Neural progenitor cell (in vitro differentiated cells): ENCODE results near the gene B3GNT9. TPM values are rescaled to one million over a fixed set of nuclear protein-coding genes. Genes with fewer than 3 reads are reported as not detected.

ENCODE experiments used
- DNase-seq: peaks from one replicate; pipeline ENCODE4 v3.0.0-alpha.2; 2016; ENCODE audit warnings: low spot score
- H2AFZ ChIP-seq: fragments of 200-600 bp; sonication (generic); replicated peaks from 2 replicates; pipeline ENCODE4 v1.6.1; 2016; ENCODE audit warnings: antibody characterized with exemption
- H3F3A ChIP-seq: fragments of 200-600 bp; sonication (generic); 2 replicates; pipeline ENCODE4 v1.6.1; 2016; ENCODE audit warnings: antibody characterized with exemption, low read depth
- H3K27ac ChIP-seq: fragments of 200-600 bp; sonication (generic); 2 replicates; pipeline ENCODE4 v1.5.1; 2016; ENCODE audit warnings: mild to moderate bottlenecking
- H3K27me3 ChIP-seq: fragments of 200-600 bp; sonication (generic); 2 replicates; pipeline ENCODE4 v1.6.1; 2016; ENCODE audit warnings: mild to moderate bottlenecking, moderate library complexity
- H3K36me3 ChIP-seq: fragments of 200-600 bp; sonication (generic); 2 replicates; pipeline ENCODE4 v1.5.1; 2016
- H3K4me1 ChIP-seq: fragments of 200-600 bp; sonication (generic); 2 replicates; pipeline ENCODE4 v1.6.1; 2016; ENCODE audit warnings: mixed run types
- H3K4me2 ChIP-seq: fragments of 200-600 bp; sonication (generic); 2 replicates; pipeline ENCODE4 v1.6.1; 2016
- H3K4me3 ChIP-seq: fragments of 200-600 bp; sonication (generic); 2 replicates; pipeline ENCODE4 v1.5.1; 2016
- H3K79me2 ChIP-seq: fragments of 200-600 bp; sonication (generic); 2 replicates; pipeline ENCODE4 v1.6.1; 2016; ENCODE audit warnings: low read depth
- H3K9ac ChIP-seq: fragments of 200-600 bp; sonication (generic); 2 replicates; pipeline ENCODE4 v1.6.1; 2016
- H3K9me3 ChIP-seq: fragments of 200-600 bp; sonication (generic); 2 replicates; pipeline ENCODE4 v1.5.1; 2016; ENCODE audit warnings: low read depth
- H4K20me1 ChIP-seq: fragments of 200-600 bp; sonication (generic); 2 replicates; pipeline ENCODE4 v1.6.1; 2016; ENCODE audit warnings: low read depth
- H3K27ac Mint-ChIP-seq: 3 replicates; pipeline ENCODE4 v1.8.0; 2021; ENCODE audit warnings: mixed read lengths
- H3K27me3 Mint-ChIP-seq: 2 replicates; pipeline ENCODE4 v1.8.0; 2022; ENCODE audit warnings: low read depth, mild to moderate bottlenecking, inconsistent platforms, moderate library complexity, mixed read lengths; ENCODE audit not compliant: insufficient read depth
- H3K36me3 Mint-ChIP-seq: 3 replicates; pipeline ENCODE4 v1.8.0; 2021; ENCODE audit warnings: mixed read lengths
- H3K4me1 Mint-ChIP-seq: 3 replicates; pipeline ENCODE4 v1.8.0; 2021; ENCODE audit warnings: mixed read lengths
- H3K4me3 Mint-ChIP-seq: 3 replicates; pipeline ENCODE4 v1.8.0; 2021; ENCODE audit warnings: mild to moderate bottlenecking, moderate library complexity, mixed read lengths
- H3K9me3 Mint-ChIP-seq: 3 replicates; pipeline ENCODE4 v1.8.0; 2020; ENCODE audit warnings: mixed read lengths
- CTCF ChIP-seq: fragments of 200-600 bp; sonication (generic); IDR thresholded peaks from 2 replicates; pipeline ENCODE4 v1.5.1; 2017; ENCODE audit warnings: antibody characterized with exemption, mild to moderate bottlenecking
- EZH2 ChIP-seq: fragments of 200-600 bp; sonication (generic); IDR thresholded peaks from 2 replicates; pipeline ENCODE4 v1.6.1; 2017; ENCODE audit warnings: antibody characterized with exemption, mild to moderate bottlenecking, moderate library complexity
- EZH2phosphoT487 ChIP-seq: fragments of 200-600 bp; sonication (generic); IDR thresholded peaks from 2 replicates; pipeline ENCODE4 v1.6.1; 2017; ENCODE audit warnings: antibody characterized with exemption
- total RNA-seq: library from RNA; depleted of rRNA; stranded (reverse); fragments of >200 nt; gene quantifications from 2 replicates; pipeline ENCODE4 v1.2.3, GENCODE V29; 2015; ENCODE audit warnings: low replicate concordance

B3GNT9 gene
- total RNA-seq, 1 donor from 2014 or later: 2.6 TPM

GRCh38 chr16:67181346-67181745, 30.5 kb upstream of the B3GNT9 start:
- peaks cover 62% of the 10 kb centered on the region for H4K20me1 ChIP-seq
- no peak overlapping the region for H3K4me2 ChIP-seq
- peaks cover 11% of the 10 kb centered on the region for H3K79me2 ChIP-seq
- peaks cover 57% of the 10 kb centered on the region for H3K27me3 ChIP-seq
- H3F3A ChIP-seq: peaks cover 15% of the 10 kb centered on the region
- H3K9ac ChIP-seq: no peak overlapping the region
- Mint-ChIP-seq H3K4me1 (peaks cover 14% of the 10 kb centered on the region), H3K9me3 (no peaks in the 10 kb centered on the region), H3K36me3 (peaks cover 1% of the 10 kb centered on the region), H3K27ac (no peak overlapping the region), H3K4me3 (no peak overlapping the region), H3K27me3 (peaks cover 21% of the 10 kb centered on the region)
- H3K4me1 ChIP-seq: peaks cover 12% of the 10 kb centered on the region
- H3K27ac ChIP-seq: no peak overlapping the region
- no peaks in the 10 kb centered on the region for H3K36me3 ChIP-seq
- H3K9me3 ChIP-seq: no peaks in the 10 kb centered on the region
- H3K4me3 ChIP-seq: no peak overlapping the region
- no peak overlapping the region for H2AFZ ChIP-seq
- TF ChIP-seq CTCF (no peak), EZH2phosphoT487 (no peak), EZH2 (no peak)
- DNase-seq: no peak

- H3K27me3 ChIP-seq: peaks cover 57% of the 10 kb centered on the region
- H3K36me3 ChIP-seq: no peaks in the 10 kb centered on the region
- TF ChIP-seq EZH2phosphoT487 (no peak), EZH2 (no peak), CTCF (no peak)
- H3K4me3 ChIP-seq: no peak overlapping the region
- H3K79me2 ChIP-seq: peaks cover 11% of the 10 kb centered on the region
- Mint-ChIP-seq H3K9me3 (no peaks in the 10 kb centered on the region), H3K4me1 (peaks cover 7% of the 10 kb centered on the region), H3K4me3 (no peak overlapping the region), H3K36me3 (peaks cover 4% of the 10 kb centered on the region), H3K27ac (no peak overlapping the region), H3K27me3 (peaks cover 23% of the 10 kb centered on the region)
- H3K9me3 ChIP-seq: no peaks in the 10 kb centered on the region
- peaks cover 12% of the 10 kb centered on the region for H3K4me1 ChIP-seq
- H3K9ac ChIP-seq: no peak overlapping the region
- H2AFZ ChIP-seq: no peak overlapping the region
- H3K27ac ChIP-seq: no peak overlapping the region
- peaks cover 15% of the 10 kb centered on the region for H3F3A ChIP-seq
- H3K4me2 ChIP-seq: no peak overlapping the region
- peaks cover 61% of the 10 kb centered on the region for H4K20me1 ChIP-seq
- DNase-seq: no peak
Measured at GRCh38 chr16:67180166-67180565, 29.4 kb upstream of the B3GNT9 start.

GRCh38 chr16:67179421-67180080, 28.8 kb upstream of the B3GNT9 start:
- Histone ChIP-seq H3K9me3 (no peaks in the 10 kb centered on the region), H2AFZ (no peak overlapping the region), H3K79me2 (peaks cover 11% of the 10 kb centered on the region), H3K27me3 (peaks cover 57% of the 10 kb centered on the region), H3K9ac (no peak overlapping the region), H4K20me1 (peaks cover 61% of the 10 kb centered on the region), H3K4me1 (peaks cover 9% of the 10 kb centered on the region), H3K27ac (no peak overlapping the region), H3K4me3 (no peak overlapping the region), H3K36me3 (no peaks in the 10 kb centered on the region), H3K4me2 (no peak overlapping the region), H3F3A (peaks cover 10% of the 10 kb centered on the region)
- Mint-ChIP-seq H3K4me3 (no peak overlapping the region), H3K36me3 (peaks cover 4% of the 10 kb centered on the region), H3K27ac (no peak overlapping the region), H3K27me3 (peaks cover 24% of the 10 kb centered on the region), H3K4me1 (peaks cover 5% of the 10 kb centered on the region), H3K9me3 (no peaks in the 10 kb centered on the region)
- DNase-seq: no peak
- no peak for TF ChIP-seq EZH2
- TF ChIP-seq CTCF: peak; percentile 12
